Epithelial cell of proximal tubule (primary cell): ENCODE results near the gene IL1RL1. TPM values are rescaled to one million over a fixed set of nuclear protein-coding genes. Genes with fewer than 3 reads are reported as not detected.

Experiments
- total RNA-seq: library from RNA; depleted of rRNA; stranded (reverse); fragments of >200 nt; gene quantifications from 2 replicates; pipeline ENCODE4 v1.2.3, GENCODE V29; 2015

IL1RL1 gene
- total RNA-seq, 1 donor from 2014 or later: 4.7 TPM

Other genes starting within 250 kb of the IL1RL1 start
- gene IL1R1, start 168.8 kb upstream of the IL1RL1 start, total RNA-seq: 5.7 and 10.7 TPM in 2 replicates
- 1.0 and 2.6 TPM in 2 replicates for gene IL1RL2, start 124.5 kb upstream of the IL1RL1 start, total RNA-seq
- 0.12 and 2.5 TPM in 2 replicates for gene IL18R1, start 44.2 kb downstream of the IL1RL1 start, total RNA-seq
- 0.35 TPM in 1 of 2 replicates, not detected in the other for gene IL18RAP, start 111.6 kb downstream of the IL1RL1 start, total RNA-seq
- gene SLC9A4, start 161.7 kb downstream of the IL1RL1 start, total RNA-seq: 0.36 and 0.40 TPM in 2 replicates